Cardiac muscle cell (in vitro differentiated cells and primary cell): ENCODE results near the gene IRGQ. TPM values are rescaled to one million over a fixed set of nuclear protein-coding genes. Genes with fewer than 3 reads are reported as not detected.

Experiments
- DNase-seq, 2 donors: peaks; one replicate each; pipeline versions ENCODE4 v3.0.0 to v3.0.0-alpha.2; 2010 to 2017; ENCODE audit warnings: low read depth in 1 of 2, low spot score in 1 of 2
- H3K27ac ChIP-seq: fragments of 200-600 bp; sonication (generic); 2 replicates; pipeline ENCODE4 v1.5.1; 2016
- H3K27me3 ChIP-seq: fragments of 200-600 bp; sonication (generic); 2 replicates; pipeline ENCODE4 v1.6.0; 2016; ENCODE audit warnings: control low read depth
- H3K36me3 ChIP-seq: fragments of 200-600 bp; sonication (generic); 2 replicates; pipeline ENCODE4 v1.5.1; 2016; ENCODE audit warnings: control low read depth
- H3K4me1 ChIP-seq: fragments of 200-600 bp; sonication (generic); 2 replicates; pipeline ENCODE4 v1.8.1; 2017; ENCODE audit warnings: low read depth, mild to moderate bottlenecking, mixed run types
- H3K4me3 ChIP-seq: fragments of 200-600 bp; sonication (generic); 2 replicates; pipeline ENCODE4 v1.5.1; 2016; ENCODE audit warnings: mild to moderate bottlenecking
- H3K9me3 ChIP-seq: fragments of 200-600 bp; sonication (generic); 2 replicates; pipeline ENCODE4 v1.5.1; 2017; ENCODE audit warnings: low read depth, mild to moderate bottlenecking, control low read depth
- polyA plus RNA-seq: library from polyadenylated mRNA; unstranded; fragments of >200 nt; fragmentation: Nextera tagmentation; extraction: Ambion mirVana; gene quantifications from 2 replicates; pipeline ENCODE4 v1.2.1, GENCODE V29; 2016
- total RNA-seq: library from RNA; depleted of rRNA; stranded (reverse); fragments of >200 nt; gene quantifications from 2 replicates; pipeline ENCODE4 v1.2.3, GENCODE V29; 2016
- TF ChIP-seq, protein P1 (sequence below): IDR thresholded peaks from 2 replicates; pipeline ENCODE4 v1.5.1; 2012; ENCODE audit warnings: low read depth, mild to moderate bottlenecking, low read length

Gene IRGQ, protein sequence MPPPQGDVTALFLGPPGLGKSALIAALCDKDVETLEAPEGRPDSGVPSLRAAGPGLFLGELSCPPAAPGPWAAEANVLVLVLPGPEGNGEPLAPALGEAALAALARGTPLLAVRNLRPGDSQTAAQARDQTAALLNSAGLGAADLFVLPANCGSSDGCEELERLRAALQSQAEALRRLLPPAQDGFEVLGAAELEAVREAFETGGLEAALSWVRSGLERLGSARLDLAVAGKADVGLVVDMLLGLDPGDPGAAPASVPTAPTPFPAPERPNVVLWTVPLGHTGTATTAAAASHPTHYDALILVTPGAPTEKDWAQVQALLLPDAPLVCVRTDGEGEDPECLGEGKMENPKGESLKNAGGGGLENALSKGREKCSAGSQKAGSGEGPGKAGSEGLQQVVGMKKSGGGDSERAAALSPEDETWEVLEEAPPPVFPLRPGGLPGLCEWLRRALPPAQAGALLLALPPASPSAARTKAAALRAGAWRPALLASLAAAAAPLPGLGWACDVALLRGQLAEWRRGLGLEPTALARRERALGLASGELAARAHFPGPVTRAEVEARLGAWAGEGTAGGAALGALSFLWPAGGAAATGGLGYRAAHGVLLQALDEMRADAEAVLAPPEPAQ
- 39.0 and 49.6 TPM in 2 replicates for total RNA-seq
- polyA plus RNA-seq, result 21.1 and 22.4 TPM in 2 replicates

DNA sequence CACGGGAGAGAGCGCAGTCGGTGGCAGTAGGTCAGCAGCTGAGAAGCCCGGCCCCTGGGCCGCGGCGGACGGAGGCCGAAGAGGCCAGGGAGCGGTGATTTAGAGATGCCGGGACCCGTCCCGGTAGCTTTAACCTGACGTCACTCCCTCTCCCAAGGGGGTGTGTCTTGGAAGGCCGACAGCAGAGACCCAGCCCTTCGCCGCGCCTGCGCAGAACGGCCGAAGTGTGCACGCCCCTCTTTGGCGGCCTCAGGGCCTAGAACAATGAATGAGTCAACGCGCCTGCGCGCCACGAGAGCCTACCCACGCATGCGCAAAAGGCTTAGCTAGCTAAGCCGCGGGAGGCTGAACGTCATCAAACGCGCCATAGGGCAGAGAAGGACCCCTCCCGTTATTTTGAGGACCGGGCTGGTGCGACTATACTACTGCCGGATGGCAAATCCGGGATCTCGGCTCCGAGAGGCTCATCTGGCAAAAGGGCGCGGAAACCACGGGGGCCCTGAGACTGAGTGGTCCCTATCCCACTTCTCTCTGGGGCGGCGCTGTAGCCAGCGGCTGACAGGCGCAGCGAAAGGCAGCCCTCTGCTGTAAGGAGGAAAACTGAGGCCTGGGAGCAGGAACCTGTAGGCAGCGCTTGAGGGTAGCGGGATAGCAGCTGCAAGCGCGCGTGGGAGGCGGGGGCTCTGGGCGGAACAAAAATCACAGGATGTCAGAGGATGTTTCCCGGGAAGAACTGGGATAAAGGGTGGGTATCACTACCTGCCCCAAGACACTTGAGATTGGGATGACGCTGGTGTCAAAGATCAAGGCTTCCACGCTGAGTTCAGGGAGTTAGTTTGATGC is at the start of gene IRGQ, which contains the start of gene ZNF576:
IRGQ (minus strand) TSS at position 136 of the 843 bp plus-strand sequence. CDS start 796 bp downstream, outside the sequence.
ZNF576 (plus strand) TSS at position 597 of the 843 bp plus-strand sequence. CDS start 514 bp downstream, outside the sequence.
- H3K36me3 ChIP-seq, result peaks cover 3% of the 10 kb centered on the region
- H3K4me1 ChIP-seq, result peaks cover 3% of the 10 kb centered on the region
- no peaks in the 10 kb centered on the region for H3K27me3 ChIP-seq
- H3K27ac ChIP-seq, result peak within 1 kb of the TSS; percentile 99
- DNase-seq, result peak; percentile 100
- TF ChIP-seq, protein P1, sequence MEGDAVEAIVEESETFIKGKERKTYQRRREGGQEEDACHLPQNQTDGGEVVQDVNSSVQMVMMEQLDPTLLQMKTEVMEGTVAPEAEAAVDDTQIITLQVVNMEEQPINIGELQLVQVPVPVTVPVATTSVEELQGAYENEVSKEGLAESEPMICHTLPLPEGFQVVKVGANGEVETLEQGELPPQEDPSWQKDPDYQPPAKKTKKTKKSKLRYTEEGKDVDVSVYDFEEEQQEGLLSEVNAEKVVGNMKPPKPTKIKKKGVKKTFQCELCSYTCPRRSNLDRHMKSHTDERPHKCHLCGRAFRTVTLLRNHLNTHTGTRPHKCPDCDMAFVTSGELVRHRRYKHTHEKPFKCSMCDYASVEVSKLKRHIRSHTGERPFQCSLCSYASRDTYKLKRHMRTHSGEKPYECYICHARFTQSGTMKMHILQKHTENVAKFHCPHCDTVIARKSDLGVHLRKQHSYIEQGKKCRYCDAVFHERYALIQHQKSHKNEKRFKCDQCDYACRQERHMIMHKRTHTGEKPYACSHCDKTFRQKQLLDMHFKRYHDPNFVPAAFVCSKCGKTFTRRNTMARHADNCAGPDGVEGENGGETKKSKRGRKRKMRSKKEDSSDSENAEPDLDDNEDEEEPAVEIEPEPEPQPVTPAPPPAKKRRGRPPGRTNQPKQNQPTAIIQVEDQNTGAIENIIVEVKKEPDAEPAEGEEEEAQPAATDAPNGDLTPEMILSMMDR, result no peak
- H3K9me3 ChIP-seq, result no peaks in the 10 kb centered on the region
- peak within 1 kb of the TSS; percentile 56 for H3K4me3 ChIP-seq

DNA sequence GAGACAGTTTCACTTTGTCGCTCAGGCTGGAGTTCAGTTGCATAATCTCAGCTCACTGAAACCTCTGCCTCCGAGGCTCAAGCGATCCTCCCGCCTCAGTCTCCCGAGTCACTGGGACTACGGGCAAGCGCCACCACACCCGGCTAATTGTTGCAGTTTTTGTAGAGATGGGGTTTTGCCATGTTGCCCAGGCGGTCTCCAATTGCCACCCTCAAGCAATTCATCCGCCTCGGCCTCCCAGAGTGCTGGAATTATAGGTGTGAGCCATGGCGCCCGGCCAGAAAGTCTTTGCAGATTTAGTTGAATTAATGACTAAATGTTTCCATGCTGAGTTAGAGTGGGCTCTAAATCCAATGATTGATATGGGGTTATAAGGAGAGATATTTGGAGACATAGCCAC is 48.2 kb upstream of the IRGQ start:
- no peaks in the 10 kb centered on the region for H3K36me3 ChIP-seq
- DNase-seq, result no peak
- no peak overlapping the region for H3K4me3 ChIP-seq
- no peaks in the 10 kb centered on the region for H3K4me1 ChIP-seq
- no peaks in the 10 kb centered on the region for H3K9me3 ChIP-seq
- peaks cover 13% of the 10 kb centered on the region for H3K27me3 ChIP-seq
- TF ChIP-seq, protein P1, result no peak
- H3K27ac ChIP-seq, result no peak overlapping the region

DNA sequence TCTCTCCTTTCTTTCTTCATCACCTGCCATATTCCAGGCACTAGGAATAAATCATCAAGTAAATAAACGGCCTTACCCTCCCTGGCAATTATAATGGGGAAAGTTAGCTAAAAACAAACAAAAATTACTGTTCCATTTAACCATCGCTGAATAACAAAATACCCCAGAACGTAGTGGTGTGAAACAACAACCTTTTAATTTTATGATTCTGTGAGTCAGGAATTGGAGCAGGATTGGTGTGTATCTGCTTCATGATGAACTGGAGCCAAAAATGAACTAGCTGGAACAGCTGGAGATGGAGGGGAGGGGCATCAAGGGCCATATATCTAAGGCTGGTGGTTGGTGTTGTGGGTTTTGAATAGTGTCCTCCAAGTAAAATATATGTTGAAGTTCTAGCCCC is 47.4 kb upstream of the IRGQ start:
- TF ChIP-seq, protein P1, result no peak
- DNase-seq, result no peak
- Histone ChIP-seq H3K9me3 (no peaks in the 10 kb centered on the region), H3K4me1 (no peaks in the 10 kb centered on the region), H3K36me3 (no peaks in the 10 kb centered on the region), H3K4me3 (no peak overlapping the region), H3K27me3 (peaks cover 20% of the 10 kb centered on the region), H3K27ac (no peak overlapping the region)

DNA sequence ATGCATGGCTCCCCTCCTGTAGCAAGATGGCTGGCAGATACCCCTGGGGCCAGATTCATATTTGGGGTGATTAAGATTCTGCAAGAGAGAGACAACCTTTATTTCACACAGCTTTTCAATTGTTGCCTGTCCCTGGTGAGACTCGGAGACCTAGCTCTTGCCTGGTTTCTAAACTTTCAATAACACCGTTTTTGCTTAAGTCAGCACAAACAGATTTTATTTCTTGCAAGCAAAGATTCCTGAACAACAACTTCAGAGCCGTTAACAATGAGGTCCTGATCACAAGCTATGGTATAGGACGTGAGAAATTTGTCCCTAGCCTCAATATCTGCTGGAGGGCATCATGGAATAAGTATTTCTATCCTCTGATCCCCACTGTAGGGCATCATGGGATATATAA is 46.6 kb upstream of the IRGQ start:
- Histone ChIP-seq H3K9me3 (no peaks in the 10 kb centered on the region), H3K4me3 (no peak overlapping the region), H3K27ac (no peak overlapping the region), H3K27me3 (peaks cover 26% of the 10 kb centered on the region), H3K36me3 (no peaks in the 10 kb centered on the region), H3K4me1 (no peaks in the 10 kb centered on the region)
- DNase-seq, result no peak
- TF ChIP-seq, protein P1, result no peak

DNA sequence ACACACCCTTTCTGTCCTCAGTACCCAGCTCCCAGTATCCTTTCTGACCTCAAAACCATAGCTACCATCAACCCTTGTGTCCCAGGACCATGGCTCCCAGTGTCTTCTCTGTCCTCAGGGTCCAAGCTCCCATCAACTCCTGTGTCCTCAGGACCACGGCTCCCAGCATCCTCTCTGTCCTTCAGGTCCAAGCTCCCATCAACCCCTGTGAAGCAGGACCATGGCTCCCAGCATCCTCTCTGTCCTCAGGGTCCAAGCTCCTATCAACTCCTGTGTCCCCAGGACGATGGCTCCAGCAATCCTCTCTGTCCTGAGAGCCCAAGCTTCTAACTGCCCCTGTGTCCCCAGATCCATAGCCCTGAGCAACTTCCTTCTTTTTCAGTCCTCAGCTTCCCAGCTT is 45.4 kb upstream of the IRGQ start:
- H3K4me1 ChIP-seq, result no peaks in the 10 kb centered on the region
- no peaks in the 10 kb centered on the region for H3K36me3 ChIP-seq
- H3K9me3 ChIP-seq, result no peaks in the 10 kb centered on the region
- peaks cover 32% of the 10 kb centered on the region for H3K27me3 ChIP-seq
- H3K27ac ChIP-seq, result no peak overlapping the region
- TF ChIP-seq, protein P1, result no peak
- DNase-seq, result no peak
- no peak overlapping the region for H3K4me3 ChIP-seq
